Endodermal cell (in vitro differentiated cells): ENCODE results near the gene OCA2. TPM values are rescaled to one million over a fixed set of nuclear protein-coding genes. Genes with fewer than 3 reads are reported as not detected.

ENCODE experiments used
- DNase-seq: peaks from one replicate; pipeline ENCODE4 v3.0.0-alpha.2; 2017
- H3K27ac ChIP-seq: 2 replicates; pipeline ENCODE4 v1.5.1; 2013; ENCODE audit warnings: mild to moderate bottlenecking, low read depth, low read length, moderate library complexity
- H3K27me3 ChIP-seq: 2 replicates; pipeline ENCODE4 v1.6.1; 2013; ENCODE audit warnings: mild to moderate bottlenecking, low read length, moderate library complexity; ENCODE audit not compliant: insufficient read depth, control insufficient read depth, poor library complexity, severe bottlenecking
- H3K36me3 ChIP-seq: 2 replicates; pipeline ENCODE4 v1.7.0; 2013; ENCODE audit warnings: mild to moderate bottlenecking, low read length, moderate library complexity; ENCODE audit not compliant: control insufficient read depth, insufficient read depth
- H3K4me1 ChIP-seq: one replicate; pipeline ENCODE4 v1.7.0; 2013; ENCODE audit warnings: low read length; ENCODE audit not compliant: control insufficient read depth, insufficient read depth
- H3K4me3 ChIP-seq: 2 replicates; pipeline ENCODE4 v1.5.1; 2013; ENCODE audit warnings: mild to moderate bottlenecking, low read length, moderate library complexity
- H3K9ac ChIP-seq: 2 replicates; pipeline ENCODE4 v1.6.1; 2013; ENCODE audit warnings: mild to moderate bottlenecking, low read length, moderate library complexity; ENCODE audit not compliant: poor library complexity, severe bottlenecking; ENCODE audit errors: extremely low read depth
- H3K9me3 ChIP-seq: 2 replicates; pipeline ENCODE4 v1.6.1; 2013; ENCODE audit warnings: mild to moderate bottlenecking, low read length, moderate library complexity; ENCODE audit not compliant: control insufficient read depth
- H3K27ac Mint-ChIP-seq: 2 replicates; pipeline ENCODE4 v1.8.0; 2020; ENCODE audit warnings: mixed read lengths
- H3K27me3 Mint-ChIP-seq: 2 replicates; pipeline ENCODE4 v1.8.0; 2021; ENCODE audit warnings: mild to moderate bottlenecking, mixed read lengths; ENCODE audit not compliant: insufficient read depth
- H3K36me3 Mint-ChIP-seq: 2 replicates; pipeline ENCODE4 v1.8.0; 2020; ENCODE audit warnings: low read depth, mixed read lengths
- H3K4me1 Mint-ChIP-seq: 2 replicates; pipeline ENCODE4 v1.8.0; 2020; ENCODE audit warnings: mixed read lengths
- H3K4me3 Mint-ChIP-seq: 2 replicates; pipeline ENCODE4 v1.8.0; 2020; ENCODE audit warnings: mild to moderate bottlenecking, moderate library complexity, mixed read lengths
- H3K9me3 Mint-ChIP-seq: 2 replicates; pipeline ENCODE4 v1.8.0; 2020; ENCODE audit warnings: mild to moderate bottlenecking, mixed read lengths
- CTCF ChIP-seq: fragments of 200-600 bp; sonication (generic); conservative IDR thresholded peaks from 2 replicates; pipeline ENCODE4 v1.5.0; 2021; ENCODE audit warnings: antibody characterized with exemption, mild to moderate bottlenecking
- WGBS, 2 experiments: methylation state at CpG; one replicate each; pipeline versions ENCODE4 v1.1.5 to v1.1.7; 2013; ENCODE audit warnings: missing lambda C conversion rate in 2 of 2, mixed read lengths in 1 of 2; ENCODE audit not compliant: insufficient coverage in 1 of 2, insufficient read length in 1 of 2; 5-methylcytosine and 5-hydroxymethylcytosine counted together
- total RNA-seq, 2 donors: library from RNA; stranded (reverse); fragmentation: NEBNext Ultra II Directional in 1 of 2; extraction: Animal tissue kit (Norgen Biotek cat#: 25700) in 1 of 2; gene quantifications; 2 replicates in 1 of 2; 3 replicates in 1 of 2; pipeline ENCODE4 v1.2.1, GENCODE V29; 2021

Gene OCA2
- total RNA-seq, 2 donors from 2014 or later = 0.29 to 0.84 TPM

DNA sequence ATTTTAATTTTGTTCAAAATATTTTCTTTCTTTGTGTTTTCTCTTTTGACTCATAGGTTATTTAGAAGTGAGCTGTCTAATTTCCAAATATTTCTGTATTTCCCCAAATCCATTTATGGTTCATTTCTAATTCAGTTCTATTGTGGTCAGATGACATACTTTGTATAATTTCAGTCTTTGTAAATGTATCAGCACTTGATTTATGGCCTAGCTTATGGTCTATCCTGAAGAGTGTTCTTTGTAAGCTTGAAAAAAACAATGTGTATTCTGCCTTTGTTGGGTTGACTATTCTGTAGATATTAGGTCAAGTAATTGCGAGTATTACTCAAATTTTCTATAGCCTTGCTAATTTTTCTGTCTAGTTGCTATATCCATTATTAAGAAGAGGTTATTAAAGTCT, 311.2 kb downstream of the OCA2 start:
- H3K9me3 Mint-ChIP-seq = no peaks in the 10 kb centered on the region
- H3K4me3 Mint-ChIP-seq = no peak overlapping the region
- no peaks in the 10 kb centered on the region for H3K36me3 Mint-ChIP-seq
- WGBS, 2 experiments = 100% methylated on average over 1 of the region's 1 CpG; no CpG with 5 or more reads in 1 of the 2 experiments
- no peak overlapping the region for H3K4me3 ChIP-seq
- no peaks in the 10 kb centered on the region for H3K4me1 ChIP-seq
- H3K4me1 Mint-ChIP-seq = no peaks in the 10 kb centered on the region
- no peaks in the 10 kb centered on the region for H3K9me3 ChIP-seq
- H3K36me3 ChIP-seq = no peaks in the 10 kb centered on the region
- H3K27ac ChIP-seq = no peak overlapping the region
- H3K27me3 Mint-ChIP-seq = no peaks in the 10 kb centered on the region
- no peaks in the 10 kb centered on the region for H3K27me3 ChIP-seq
- TF ChIP-seq CTCF = no peak
- no peak overlapping the region for H3K9ac ChIP-seq
- no peak overlapping the region for H3K27ac Mint-ChIP-seq
- DNase-seq = no peak

DNA sequence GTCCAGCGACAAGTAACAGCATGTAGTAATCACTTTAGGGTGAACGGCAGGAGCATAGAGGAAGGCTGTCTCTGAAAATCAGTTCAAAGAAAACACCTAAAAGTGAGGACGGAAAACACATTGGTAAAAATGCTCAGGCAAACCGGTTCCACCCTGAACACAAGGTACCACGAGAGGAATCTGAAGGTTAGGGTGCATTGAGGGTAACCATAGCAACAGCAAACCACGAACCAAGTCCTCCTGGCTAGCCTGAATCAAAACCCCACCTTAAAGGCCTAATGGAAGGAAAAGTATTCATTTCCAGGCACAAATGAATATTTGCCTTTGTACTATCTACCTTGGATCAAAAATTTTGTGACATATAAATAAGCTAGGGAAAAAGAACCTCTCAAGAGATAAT, 315.0 kb downstream of the OCA2 start:
- Histone ChIP-seq H3K4me3 (no peak overlapping the region), H3K9ac (no peak overlapping the region), H3K4me1 (no peaks in the 10 kb centered on the region), H3K36me3 (no peaks in the 10 kb centered on the region), H3K9me3 (no peaks in the 10 kb centered on the region), H3K27ac (no peak overlapping the region), H3K27me3 (no peaks in the 10 kb centered on the region)
- no peak overlapping the region for H3K27ac Mint-ChIP-seq
- H3K27me3 Mint-ChIP-seq = no peaks in the 10 kb centered on the region
- H3K9me3 Mint-ChIP-seq = no peaks in the 10 kb centered on the region
- WGBS, 2 experiments = 89 to 90% methylated on average over 5 to 6 of the region's 6 CpGs
- DNase-seq = no peak
- no peak for TF ChIP-seq CTCF
- no peak overlapping the region for H3K4me3 Mint-ChIP-seq
- H3K36me3 Mint-ChIP-seq = no peaks in the 10 kb centered on the region
- no peaks in the 10 kb centered on the region for H3K4me1 Mint-ChIP-seq

- no peak overlapping the region for H3K27ac Mint-ChIP-seq
- H3K36me3 Mint-ChIP-seq = no peaks in the 10 kb centered on the region
- no peaks in the 10 kb centered on the region for H3K27me3 ChIP-seq
- H3K4me3 ChIP-seq = no peak overlapping the region
- no peak for DNase-seq
- H3K27ac ChIP-seq = no peak overlapping the region
- H3K27me3 Mint-ChIP-seq = no peaks in the 10 kb centered on the region
- TF ChIP-seq CTCF = no peak
- no peak overlapping the region for H3K9ac ChIP-seq
- H3K9me3 Mint-ChIP-seq = no peaks in the 10 kb centered on the region
- H3K4me3 Mint-ChIP-seq = no peak overlapping the region
- no peaks in the 10 kb centered on the region for H3K36me3 ChIP-seq
- WGBS, 2 experiments = 73 to 75% methylated on average over 2 to 3 of the region's 3 CpGs
- H3K4me1 ChIP-seq = no peaks in the 10 kb centered on the region
- no peaks in the 10 kb centered on the region for H3K4me1 Mint-ChIP-seq
- H3K9me3 ChIP-seq = no peaks in the 10 kb centered on the region
Observed at GRCh38 chr15:27783678-27784077, 315.4 kb downstream of the OCA2 start.
